ENCODE data around the gene HEBP2.

- no peak for TF ChIP-seq CTCF (IDR thresholded peaks at IDR 0.05; ENCODE audit: borderline replicate concordance, extremely low read depth, low read length, poor library complexity, severe bottlenecking)
- TF ChIP-seq EZH2 (IDR thresholded peaks at IDR 0.05; ENCODE audit: borderline replicate concordance, low read depth, low read length, severe bottlenecking) = no peak
These were observed 27.4 kb downstream of the HEBP2 start for GRCh38 chr6:138431256-138432062.

All from DND-41 (cell line).